Measurements from ENCODE around the gene TNFSF11. TPM values are rescaled to one million over a fixed set of nuclear protein-coding genes. Genes with fewer than 3 reads are reported as not detected.

TNFSF11 gene
- total RNA-seq, 1 donor from 2014 or later = 0.38 TPM

DNA sequence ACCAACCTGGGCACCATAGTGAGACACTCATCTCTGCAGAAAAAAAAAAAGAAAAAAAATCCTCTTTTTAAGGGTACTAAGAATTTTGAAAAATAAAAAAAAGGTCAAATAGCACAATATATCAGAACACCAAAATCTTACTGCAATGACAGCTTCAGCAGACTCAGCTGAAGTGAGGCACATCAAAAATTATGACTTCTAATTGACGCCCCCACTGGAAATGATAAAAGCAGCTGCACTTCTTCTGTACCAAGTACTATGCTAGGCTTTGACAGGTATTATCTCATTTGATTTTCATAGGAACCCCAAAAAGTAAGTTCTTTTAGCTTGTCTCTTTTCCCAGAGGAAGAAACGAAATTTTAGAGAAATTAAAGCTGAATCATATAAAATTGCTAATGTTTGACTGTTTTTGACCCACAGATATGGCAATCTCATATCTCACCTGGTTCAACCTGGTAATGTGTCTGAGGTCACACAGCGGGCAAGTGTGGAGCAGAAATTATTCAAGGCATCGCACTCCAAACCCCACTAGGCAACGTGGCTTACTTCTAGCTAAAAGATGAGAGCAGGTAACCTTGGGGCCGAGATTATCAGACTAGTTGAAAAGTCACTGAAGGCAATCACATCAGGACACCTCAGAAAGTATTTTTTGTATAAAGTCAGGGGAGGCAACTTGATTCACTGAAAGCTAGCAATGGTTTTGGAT is 78.1 kb downstream of the TNFSF11 start:
- DNase-seq (ENCODE audit: low spot score) = no peak
- no peak for ATAC-seq

DNA sequence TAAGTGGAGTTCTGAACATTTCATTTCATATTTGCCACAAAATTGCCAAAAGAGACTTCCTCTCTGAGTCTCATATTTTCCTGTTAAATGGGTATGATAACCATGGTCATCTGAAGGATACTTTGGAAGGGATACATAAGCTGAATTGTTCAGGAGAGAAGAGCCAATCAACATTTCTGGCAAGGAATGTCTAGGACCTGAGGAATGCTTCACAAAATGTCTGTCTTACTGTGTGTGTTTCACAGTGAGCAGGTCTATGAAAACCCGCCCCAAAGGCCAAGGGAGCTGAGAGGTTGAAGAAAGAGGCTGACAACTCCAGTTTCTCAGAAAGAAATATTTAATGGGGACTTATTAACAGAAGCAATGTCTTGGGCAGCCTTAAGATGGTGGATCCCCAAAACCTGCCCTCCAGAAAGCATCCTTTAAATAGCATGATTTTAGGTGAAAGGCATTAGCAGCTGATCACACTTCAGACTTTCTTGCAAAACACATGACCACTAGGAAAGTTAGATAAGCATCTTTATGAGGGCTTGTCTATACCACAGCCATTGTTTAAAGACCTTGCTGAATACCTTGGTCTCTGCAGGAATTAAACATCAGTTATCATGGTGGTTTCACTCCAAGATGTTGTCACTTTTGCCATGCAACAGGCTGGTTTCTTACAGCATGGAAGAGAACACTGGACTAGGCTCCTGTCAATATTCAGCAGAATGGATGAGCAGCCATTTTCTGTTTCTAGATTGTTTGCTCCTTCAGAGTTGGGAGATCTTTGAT is 78.9 kb downstream of the TNFSF11 start:
- no peak for ATAC-seq
- no peak for DNase-seq (ENCODE audit: low spot score)

DNA sequence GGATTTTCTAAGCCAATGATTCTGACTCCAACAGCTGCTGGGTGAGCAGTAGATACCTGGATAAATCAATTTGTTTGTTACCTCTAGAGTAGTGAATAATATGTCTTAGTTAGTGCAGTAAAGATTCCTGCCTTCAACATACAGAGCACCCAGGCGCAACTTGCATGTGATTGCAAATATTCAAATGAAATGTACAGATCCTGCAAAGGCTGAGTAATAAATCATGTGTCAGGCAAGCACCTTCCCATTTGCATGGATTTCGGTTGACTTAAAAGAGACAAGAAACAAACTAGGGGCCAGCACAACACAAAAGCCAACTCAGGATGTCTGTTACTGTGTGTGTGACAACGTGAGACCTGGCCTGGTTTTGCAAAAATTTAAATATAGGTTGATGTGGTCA is 79.7 kb downstream of the TNFSF11 start:
- no peak for ATAC-seq
- DNase-seq (ENCODE audit: low spot score) = no peak

DNA sequence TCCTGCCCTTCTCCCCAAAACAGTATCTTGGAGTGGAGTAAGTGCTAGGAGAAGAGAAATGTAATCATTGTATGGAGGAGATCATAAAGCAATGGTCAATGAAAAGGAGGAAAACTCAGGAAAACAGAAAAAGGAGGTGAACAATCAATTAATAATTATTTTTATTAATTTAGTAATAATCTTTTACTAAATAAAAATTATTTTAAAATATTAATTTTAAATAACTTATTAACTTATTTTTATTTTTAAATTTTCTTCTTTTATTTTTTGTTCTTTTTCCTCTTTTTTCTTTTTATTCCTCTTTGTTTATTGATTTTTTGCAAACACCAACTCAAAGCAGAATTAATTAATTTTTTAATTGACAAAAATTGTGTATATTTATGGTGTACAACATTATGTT is 80.3 kb downstream of the TNFSF11 start:
- ATAC-seq (no peak), DNase-seq (ENCODE audit: low spot score) (no peak)

DNA sequence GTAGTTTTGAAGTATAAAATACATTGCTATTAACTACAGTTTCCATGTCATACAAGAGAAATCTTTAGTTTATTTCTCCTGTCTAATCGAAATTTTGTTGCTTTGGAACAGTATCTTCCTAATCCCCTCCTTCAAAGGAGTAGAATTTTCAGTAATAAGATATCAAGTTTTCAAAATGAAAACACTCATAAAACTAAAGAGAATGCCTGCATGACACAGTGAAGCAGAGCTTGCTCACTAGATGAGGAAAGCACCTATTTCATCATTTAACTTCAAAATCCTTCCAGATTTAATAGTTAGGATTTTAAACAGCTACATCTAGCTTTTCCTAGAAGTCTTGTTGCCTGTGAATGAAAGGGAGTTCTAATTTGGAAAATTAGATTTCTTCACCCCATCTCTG is 80.8 kb downstream of the TNFSF11 start:
- no peak for ATAC-seq
- DNase-seq (ENCODE audit: low spot score) = no peak

DNA sequence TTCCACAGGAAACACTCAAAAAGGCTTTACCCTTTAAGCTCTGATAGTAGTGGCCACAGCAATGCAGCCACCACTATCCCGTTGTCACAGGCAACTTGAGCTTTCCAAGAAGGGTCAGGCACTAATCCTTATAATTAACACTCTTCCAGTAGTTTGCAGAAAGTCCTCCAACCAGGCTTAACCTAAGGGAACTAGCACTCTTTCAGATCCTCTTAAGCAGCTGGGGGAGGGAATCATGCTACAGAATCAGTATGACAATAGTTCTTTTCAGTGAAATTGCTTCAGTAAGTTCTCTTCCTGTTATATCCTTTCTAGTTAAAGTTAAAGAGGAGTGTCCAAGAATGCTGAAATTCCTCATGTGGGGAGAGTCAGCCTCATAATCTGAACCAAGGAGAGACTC is 82.2 kb downstream of the TNFSF11 start:
- no peak for DNase-seq (ENCODE audit: low spot score)
- ATAC-seq = no peak

DNA sequence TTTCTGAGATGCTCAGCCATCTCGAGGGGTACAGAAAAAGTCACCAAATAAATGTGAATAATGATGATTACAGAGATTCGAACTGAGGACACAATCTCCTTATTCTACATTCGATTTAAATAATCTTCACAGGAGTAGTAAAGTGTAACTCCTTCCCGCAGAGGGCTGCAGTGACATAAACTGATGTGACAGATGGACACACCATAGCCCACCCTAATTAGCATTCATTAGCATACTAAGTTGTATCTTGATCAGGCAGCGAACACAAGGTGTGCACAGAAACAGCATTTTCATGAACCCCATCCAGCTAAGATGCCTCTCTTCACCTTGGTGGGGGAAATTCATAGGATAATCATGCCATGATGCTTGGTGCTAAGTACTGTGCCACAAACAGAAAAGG is 83.0 kb downstream of the TNFSF11 start:
- DNase-seq (ENCODE audit: low spot score) (no peak), ATAC-seq (no peak)

Other genes starting within 250 kb of the TNFSF11 start
- not detected for gene FAM216B, start 207.4 kb downstream of the TNFSF11 start, total RNA-seq

Data from left lobe of liver (tissue), 2 donors.